GM13976 (cell line): ENCODE data around the gene AURKA.

ENCODE experiments used
- DNase-seq: peaks from one replicate; pipeline ENCODE4 v3.0.0; 2012; ENCODE audit warnings: low spot score
- CTCF ChIP-seq: IDR thresholded peaks from 2 replicates; pipeline ENCODE4 v1.5.1; 2012; ENCODE audit warnings: borderline replicate concordance, mild to moderate bottlenecking; ENCODE audit not compliant: insufficient read depth; ENCODE audit errors: extremely low read depth, missing control alignments, control extremely low read depth
- in situ Hi-C: fragments of 300-500 bp; cut with MboI; formaldehyde crosslinking; loops from one replicate; pipeline ENCODE4 v1.12.0; 2022; ENCODE audit warnings: low sequenced_read_pairs, mixed read lengths, inconsistent platforms; ENCODE audit not compliant: unreplicated experiment

The AURKA gene

GRCh38 chr20:56373942-56374341, 18.1 kb downstream of the AURKA start:
- no peak for DNase-seq
- in situ Hi-C loops, result no loop called here
- no peak for TF ChIP-seq CTCF

DNA sequence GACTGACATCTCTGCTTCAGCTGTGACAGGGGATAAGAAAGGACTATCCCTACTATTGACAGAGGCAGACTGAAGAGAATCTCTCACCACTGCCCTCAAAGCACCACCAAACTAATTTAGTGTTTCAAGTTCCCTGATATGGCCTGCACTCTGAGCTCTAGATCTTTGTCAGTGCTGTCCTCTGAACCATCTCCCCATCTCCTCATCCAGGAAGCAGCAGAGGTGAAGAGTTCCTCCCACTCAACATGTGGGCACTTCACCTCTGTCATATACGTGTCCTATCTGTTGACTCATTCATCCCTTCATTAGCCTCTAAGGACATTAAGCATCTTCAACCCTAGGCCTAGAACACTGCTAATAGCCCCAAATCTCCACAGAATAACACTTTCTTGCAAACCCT, 19.2 kb downstream of the AURKA start:
- TF ChIP-seq CTCF, result no peak
- DNase-seq, result no peak
- in situ Hi-C loops, result no loop called here

GRCh38 chr20:56371977-56372376, 20.0 kb downstream of the AURKA start:
- no peak for DNase-seq
- in situ Hi-C loops, result no loop called here
- no peak for TF ChIP-seq CTCF

GRCh38 chr20:56369179-56369578, 22.8 kb downstream of the AURKA start:
- DNase-seq, result no peak
- no peak for TF ChIP-seq CTCF
- in situ Hi-C loops, result no loop called here

GRCh38 chr20:56368351-56369134, 23.5 kb downstream of the AURKA start:
- DNase-seq, result no peak
- in situ Hi-C loops, result no loop called here

DNA sequence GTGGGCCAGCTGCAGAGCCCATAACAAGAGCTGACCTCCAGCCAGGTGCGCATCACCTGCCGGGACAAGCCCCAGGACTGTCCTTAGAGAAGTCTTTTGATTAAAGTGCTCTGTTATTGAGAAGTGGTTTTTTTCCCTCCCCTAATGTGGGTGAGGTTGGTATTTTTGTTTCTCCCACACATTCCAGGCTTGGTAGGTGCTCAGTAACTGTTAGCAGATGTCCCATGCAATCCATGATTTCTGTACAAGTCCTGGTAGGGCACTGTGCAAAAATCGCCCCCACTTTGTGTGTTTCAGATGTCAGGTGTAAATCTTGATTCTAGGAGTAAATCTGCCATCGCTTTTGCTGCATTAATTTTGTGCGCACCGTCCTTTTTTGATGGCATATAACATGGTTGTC, 28.5 kb downstream of the AURKA start:
- DNase-seq, result no peak
- in situ Hi-C loops, result no loop called here
- no peak for TF ChIP-seq CTCF

More at GRCh38 chr20:56368351-56369134, 23.5 kb downstream of the AURKA start:
- no peak for TF ChIP-seq CTCF
